ENCODE measurements around the gene TPRN. TPM values are rescaled to one million over a fixed set of nuclear protein-coding genes. Genes with fewer than 3 reads are reported as not detected.

TPRN gene
- total and polyA plus RNA-seq, 9 of the 15 experiments (the other 6 are each of a cell fraction or from before 2014, with no cell fraction given) = 0.31 to 31.9 (median 4.4) TPM

DNA sequence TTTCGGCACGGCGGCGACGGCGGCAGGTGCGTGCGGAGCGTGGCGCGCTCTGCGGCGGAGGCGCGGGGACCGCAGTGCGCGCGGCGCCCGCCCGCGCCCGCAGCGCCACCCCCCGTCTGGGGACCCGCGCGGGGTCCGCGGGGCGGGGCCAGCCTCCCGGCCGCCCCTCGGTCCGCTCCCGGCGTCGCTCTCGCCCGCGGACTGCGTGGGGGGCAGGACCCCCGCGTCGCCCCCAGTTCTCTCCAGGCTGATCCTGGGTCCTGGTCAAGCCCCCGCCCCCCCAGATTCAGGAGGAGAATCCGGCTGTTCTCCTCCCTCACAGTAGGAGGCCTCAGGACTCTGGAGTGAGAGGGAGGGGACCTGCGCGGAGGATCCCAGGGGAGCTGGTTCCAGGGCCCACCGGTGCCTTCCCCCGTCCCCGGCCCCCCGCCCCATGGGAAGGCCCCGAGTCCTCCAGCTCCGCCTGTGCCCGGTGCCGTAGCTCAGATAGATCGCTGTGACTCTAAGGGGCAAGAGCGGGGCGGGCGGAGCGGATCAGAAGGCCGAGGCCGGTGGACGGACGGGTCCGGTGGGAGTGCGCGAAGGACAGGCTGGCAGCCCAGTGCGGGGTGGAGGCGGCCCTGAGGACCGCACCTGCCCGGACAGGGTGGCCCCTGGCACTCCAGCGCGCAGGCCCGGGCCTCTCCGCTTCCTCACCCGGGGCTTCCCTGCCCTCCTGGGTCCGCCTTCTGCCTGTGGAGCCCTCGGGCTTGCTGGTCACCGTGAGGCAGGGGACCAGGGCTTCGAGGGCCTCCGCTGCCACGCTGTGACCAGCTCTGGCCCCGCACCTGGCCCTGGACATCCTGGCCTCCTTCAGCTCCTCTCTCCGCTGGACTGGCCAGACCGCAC is 21.9 kb upstream of the TPRN start, which contains the start of gene RNF208 (continued):
- TF ChIP-seq, protein P1, sequence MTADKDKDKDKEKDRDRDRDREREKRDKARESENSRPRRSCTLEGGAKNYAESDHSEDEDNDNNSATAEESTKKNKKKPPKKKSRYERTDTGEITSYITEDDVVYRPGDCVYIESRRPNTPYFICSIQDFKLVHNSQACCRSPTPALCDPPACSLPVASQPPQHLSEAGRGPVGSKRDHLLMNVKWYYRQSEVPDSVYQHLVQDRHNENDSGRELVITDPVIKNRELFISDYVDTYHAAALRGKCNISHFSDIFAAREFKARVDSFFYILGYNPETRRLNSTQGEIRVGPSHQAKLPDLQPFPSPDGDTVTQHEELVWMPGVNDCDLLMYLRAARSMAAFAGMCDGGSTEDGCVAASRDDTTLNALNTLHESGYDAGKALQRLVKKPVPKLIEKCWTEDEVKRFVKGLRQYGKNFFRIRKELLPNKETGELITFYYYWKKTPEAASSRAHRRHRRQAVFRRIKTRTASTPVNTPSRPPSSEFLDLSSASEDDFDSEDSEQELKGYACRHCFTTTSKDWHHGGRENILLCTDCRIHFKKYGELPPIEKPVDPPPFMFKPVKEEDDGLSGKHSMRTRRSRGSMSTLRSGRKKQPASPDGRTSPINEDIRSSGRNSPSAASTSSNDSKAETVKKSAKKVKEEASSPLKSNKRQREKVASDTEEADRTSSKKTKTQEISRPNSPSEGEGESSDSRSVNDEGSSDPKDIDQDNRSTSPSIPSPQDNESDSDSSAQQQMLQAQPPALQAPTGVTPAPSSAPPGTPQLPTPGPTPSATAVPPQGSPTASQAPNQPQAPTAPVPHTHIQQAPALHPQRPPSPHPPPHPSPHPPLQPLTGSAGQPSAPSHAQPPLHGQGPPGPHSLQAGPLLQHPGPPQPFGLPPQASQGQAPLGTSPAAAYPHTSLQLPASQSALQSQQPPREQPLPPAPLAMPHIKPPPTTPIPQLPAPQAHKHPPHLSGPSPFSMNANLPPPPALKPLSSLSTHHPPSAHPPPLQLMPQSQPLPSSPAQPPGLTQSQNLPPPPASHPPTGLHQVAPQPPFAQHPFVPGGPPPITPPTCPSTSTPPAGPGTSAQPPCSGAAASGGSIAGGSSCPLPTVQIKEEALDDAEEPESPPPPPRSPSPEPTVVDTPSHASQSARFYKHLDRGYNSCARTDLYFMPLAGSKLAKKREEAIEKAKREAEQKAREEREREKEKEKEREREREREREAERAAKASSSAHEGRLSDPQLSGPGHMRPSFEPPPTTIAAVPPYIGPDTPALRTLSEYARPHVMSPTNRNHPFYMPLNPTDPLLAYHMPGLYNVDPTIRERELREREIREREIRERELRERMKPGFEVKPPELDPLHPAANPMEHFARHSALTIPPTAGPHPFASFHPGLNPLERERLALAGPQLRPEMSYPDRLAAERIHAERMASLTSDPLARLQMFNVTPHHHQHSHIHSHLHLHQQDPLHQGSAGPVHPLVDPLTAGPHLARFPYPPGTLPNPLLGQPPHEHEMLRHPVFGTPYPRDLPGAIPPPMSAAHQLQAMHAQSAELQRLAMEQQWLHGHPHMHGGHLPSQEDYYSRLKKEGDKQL (CRISPR knock-in tag; IDR thresholded peaks at IDR 0.05; ENCODE audit: borderline replicate concordance) = 0 out of 2 replicates have a peak, but pooled peaks have one; percentile 39
- TF ChIP-seq ETV1 (tag; conservative IDR thresholded peaks at IDR 0.05; ENCODE audit: low read depth) (no peak), EGR1 (conservative IDR thresholded peaks at IDR 0.05) (no peak), ZNF212 (CRISPR knock-in tag; IDR thresholded peaks at IDR 0.05) (no peak), HDAC6 (IDR thresholded peaks at IDR 0.05; ENCODE audit: low read depth, low read length) (no peak), KAT7 (CRISPR knock-in tag; IDR thresholded peaks at IDR 0.05; ENCODE audit: borderline replicate concordance) (no peak), ZNF695 (CRISPR knock-in tag; IDR thresholded peaks at IDR 0.05) (no peak), ZNF766 (CRISPR knock-in tag; conservative IDR thresholded peaks at IDR 0.05) (no peak), FOXP1 (CRISPR knock-in tag; IDR thresholded peaks at IDR 0.05) (no peak)
- TF ChIP-seq, protein P2, sequence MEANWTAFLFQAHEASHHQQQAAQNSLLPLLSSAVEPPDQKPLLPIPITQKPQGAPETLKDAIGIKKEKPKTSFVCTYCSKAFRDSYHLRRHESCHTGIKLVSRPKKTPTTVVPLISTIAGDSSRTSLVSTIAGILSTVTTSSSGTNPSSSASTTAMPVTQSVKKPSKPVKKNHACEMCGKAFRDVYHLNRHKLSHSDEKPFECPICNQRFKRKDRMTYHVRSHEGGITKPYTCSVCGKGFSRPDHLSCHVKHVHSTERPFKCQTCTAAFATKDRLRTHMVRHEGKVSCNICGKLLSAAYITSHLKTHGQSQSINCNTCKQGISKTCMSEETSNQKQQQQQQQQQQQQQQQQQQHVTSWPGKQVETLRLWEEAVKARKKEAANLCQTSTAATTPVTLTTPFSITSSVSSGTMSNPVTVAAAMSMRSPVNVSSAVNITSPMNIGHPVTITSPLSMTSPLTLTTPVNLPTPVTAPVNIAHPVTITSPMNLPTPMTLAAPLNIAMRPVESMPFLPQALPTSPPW (CRISPR knock-in tag; IDR thresholded peaks at IDR 0.05) = peak; percentile 20; the same call in 1 of the 2 replicates
- TF ChIP-seq, protein P3, sequence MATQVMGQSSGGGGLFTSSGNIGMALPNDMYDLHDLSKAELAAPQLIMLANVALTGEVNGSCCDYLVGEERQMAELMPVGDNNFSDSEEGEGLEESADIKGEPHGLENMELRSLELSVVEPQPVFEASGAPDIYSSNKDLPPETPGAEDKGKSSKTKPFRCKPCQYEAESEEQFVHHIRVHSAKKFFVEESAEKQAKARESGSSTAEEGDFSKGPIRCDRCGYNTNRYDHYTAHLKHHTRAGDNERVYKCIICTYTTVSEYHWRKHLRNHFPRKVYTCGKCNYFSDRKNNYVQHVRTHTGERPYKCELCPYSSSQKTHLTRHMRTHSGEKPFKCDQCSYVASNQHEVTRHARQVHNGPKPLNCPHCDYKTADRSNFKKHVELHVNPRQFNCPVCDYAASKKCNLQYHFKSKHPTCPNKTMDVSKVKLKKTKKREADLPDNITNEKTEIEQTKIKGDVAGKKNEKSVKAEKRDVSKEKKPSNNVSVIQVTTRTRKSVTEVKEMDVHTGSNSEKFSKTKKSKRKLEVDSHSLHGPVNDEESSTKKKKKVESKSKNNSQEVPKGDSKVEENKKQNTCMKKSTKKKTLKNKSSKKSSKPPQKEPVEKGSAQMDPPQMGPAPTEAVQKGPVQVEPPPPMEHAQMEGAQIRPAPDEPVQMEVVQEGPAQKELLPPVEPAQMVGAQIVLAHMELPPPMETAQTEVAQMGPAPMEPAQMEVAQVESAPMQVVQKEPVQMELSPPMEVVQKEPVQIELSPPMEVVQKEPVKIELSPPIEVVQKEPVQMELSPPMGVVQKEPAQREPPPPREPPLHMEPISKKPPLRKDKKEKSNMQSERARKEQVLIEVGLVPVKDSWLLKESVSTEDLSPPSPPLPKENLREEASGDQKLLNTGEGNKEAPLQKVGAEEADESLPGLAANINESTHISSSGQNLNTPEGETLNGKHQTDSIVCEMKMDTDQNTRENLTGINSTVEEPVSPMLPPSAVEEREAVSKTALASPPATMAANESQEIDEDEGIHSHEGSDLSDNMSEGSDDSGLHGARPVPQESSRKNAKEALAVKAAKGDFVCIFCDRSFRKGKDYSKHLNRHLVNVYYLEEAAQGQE (IDR thresholded peaks at IDR 0.05; ENCODE audit: borderline replicate concordance) = no peak
- TF ChIP-seq, protein P3 (CRISPR knock-in tag; IDR thresholded peaks at IDR 0.05; ENCODE audit: low read depth) = peak; percentile 42; the same call in 1 of the 2 replicates
